Hepatic stellate cell (primary cell): Measurements from ENCODE around the gene IL1RAPL2.

ENCODE experiments used
- DNase-seq: peaks from one replicate; pipeline ENCODE4 v3.0.0; 2011; ENCODE audit warnings: low spot score

Gene IL1RAPL2

DNA sequence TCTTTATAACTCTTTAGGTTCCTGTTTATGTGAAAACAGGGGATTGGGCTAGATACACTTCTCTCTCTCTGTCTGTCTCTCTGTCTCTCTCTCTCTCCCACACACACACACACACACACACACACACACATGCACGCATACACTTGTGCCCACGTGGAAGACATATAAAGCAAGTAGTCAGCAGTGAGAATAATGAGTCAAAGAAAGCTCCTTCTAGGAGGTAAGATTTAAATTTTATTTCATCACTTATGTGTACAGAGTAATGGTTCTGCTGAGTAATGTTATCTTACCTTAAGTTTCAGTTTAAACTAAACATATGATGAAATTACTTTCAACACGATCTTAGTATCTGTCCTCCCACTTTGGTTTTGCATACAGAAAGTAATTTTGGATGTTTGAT is 897.5 kb downstream of the IL1RAPL2 start:
- no peak for DNase-seq

DNA sequence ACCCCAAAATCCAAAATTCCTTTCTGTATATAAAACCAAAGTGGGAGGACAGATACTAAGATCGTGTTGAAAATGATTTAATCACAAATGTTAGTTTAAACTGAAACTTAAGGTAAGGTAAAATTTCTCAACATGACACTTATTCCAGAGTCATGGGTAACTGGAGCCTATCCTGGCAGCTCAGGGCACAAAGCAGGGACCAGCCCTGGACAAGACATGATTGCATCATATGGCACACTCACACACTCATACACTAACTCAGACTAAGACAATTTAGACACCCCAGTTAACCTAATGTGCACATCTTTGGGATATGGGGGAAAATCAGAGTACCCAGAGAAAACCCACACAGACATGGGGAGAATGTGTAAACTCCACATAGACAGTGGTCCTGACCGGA is 898.6 kb downstream of the IL1RAPL2 start:
- DNase-seq: no peak

DNA sequence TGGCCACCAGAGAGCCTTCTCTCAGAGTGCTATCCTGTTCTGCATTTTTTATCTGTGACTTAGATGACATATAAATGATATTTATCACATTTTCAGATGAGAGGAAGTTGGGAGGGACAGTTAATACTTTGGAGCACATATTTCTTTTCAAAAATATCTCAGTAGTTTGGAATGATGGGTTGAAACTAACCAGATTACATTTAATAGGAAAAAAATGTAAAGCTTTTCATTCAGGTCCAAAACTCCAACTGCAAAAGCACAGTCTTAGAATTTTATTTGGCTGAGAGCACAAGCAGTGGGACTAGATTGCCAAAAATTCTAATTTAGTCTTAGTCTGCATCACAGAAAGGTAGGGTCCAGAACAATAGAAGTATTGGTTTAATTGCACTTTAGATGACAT is 902.7 kb downstream of the IL1RAPL2 start:
- DNase-seq: no peak

DNA sequence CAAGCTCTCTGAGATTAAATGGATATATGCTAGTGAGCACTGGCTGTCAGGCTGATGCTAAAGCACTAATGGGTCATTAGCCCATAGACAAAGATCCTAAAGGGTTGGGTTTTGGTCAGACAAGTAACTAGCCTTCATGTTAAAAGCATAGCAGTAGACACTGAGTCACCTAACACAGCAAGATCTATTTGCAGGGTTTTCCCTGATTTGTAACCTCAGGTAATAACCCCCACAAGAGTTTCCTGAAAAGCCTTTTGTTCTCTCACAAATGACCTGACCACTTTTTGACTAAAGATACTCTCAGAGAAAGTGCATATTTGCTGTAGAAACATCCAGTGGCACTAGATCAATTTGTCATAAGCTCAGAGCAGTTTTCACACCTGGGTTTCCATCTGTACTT is 905.6 kb downstream of the IL1RAPL2 start:
- DNase-seq: no peak

DNA sequence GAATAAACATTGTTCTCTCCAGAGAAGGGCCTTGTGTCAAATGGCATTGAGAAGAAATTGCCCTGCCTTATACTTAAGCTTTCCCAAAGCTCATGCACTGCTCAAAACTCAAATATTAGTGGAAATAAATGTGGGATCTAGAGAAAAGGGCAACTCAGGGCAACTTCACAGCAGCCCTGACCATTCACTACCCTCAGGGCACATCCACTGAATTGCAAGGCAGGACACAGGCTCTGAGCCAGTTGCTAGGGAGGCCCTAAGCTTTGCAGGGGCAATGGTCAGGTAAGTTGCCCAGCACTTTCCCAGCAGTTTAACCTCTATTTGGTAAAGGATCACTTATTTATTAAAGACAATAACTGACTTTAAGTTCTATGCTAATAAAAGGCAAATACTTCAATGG is 909.8 kb downstream of the IL1RAPL2 start:
- no peak for DNase-seq

DNA sequence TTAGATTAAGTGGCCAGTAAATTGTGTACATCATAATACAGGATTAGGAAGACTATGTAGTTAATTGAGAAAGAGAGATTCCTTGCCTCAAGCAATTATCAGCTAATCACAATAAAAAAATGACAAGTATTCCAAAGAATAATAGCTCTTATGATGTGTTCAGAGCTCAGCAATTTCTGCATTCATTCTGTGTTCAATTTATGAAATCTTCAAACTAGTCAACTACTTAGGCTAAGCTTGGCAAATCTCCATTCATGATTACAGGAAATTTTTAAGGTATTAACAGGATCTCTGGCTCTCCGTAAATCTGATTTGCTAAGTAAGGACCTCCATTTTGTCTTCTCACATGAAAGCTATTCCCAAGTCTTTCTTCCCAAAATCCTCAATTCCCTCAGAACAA is 911.4 kb downstream of the IL1RAPL2 start:
- no peak for DNase-seq

DNA sequence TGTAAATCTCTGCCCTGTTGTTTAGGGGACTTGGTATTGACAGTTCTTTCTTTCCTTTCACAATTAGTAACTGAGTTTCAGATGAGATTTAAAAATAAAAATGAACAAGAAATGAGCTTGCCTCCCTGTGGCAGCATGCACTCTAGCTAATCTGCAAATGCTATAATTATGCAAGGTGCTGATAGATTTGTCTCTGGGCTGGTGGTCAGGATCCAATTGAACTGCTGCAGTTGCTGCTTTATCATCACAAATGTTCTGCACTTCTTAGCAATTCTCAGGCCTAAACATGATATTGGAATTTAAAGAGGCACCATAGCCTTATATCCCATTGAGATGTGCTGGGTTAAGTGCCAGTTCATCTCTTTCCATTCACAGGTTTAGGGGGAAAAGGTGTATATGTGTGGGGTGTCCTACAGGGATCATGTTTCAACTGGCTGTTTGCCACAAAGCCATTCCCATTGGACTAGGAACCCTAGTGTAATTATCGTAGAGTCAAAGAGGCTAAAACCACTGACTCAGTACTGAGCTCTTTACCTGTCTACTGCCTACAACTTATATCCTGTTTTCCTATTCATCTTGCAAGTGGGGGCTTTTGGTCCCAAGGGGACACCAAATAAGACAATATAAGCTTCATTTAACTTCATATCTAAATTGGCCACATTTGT is 914.8 kb downstream of the IL1RAPL2 start:
- no peak for DNase-seq

DNA sequence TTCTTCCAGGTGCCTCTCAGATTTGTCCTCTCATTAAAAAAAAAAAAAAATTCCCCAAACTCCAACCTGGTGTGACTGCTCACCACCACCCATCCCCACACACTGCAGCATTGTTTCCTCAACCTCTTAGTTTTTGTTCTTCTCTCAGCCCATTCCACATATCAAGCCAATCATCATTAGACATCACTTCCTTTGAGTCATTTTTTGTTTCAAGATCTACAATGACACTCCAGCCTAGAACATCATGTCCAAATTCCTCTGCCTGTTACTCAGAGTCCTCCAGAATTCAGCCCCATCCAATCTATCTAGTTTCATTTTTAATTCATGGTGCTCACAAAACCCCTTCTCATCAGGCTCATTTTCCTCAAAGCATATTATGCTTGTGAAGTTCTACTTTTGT is 917.0 kb downstream of the IL1RAPL2 start:
- DNase-seq: peak; percentile 1

DNA sequence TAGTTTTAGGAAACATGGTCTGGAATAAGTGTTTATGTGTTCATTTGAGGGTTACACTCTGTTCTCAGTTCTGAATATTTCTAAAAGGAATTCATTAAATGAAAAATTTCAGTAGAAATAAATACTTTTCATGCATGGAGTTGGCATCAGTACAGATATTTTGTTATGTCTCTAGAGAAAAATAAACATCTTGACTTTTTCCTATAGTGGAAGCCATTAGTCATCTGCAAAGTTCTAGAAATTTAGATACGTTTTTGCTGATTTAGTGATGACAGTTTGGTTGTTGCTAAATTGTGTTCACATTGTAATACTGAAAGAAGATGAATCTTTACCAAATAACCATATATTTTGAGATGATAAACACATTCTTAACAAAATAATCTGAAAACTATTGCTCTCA is 922.7 kb downstream of the IL1RAPL2 start:
- DNase-seq: no peak

DNA sequence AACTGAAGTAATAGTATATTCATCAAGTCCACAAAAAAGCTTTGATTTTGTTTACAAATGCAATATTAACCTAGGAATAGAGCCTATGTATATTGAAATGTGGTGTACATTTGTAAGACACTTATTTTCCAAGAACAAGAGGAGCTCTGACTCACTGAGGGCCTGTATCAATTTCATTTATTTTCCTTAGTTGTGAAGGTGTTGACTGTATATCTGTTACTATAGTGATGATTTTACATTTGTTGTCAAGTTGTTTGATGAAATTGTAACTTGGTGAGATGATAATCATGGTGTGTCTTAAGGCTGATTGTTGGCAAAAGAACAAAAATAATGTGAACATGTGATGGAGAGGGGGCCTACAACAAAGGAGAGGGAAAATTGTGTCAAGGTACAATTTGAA is 929.4 kb downstream of the IL1RAPL2 start:
- no peak for DNase-seq

DNA sequence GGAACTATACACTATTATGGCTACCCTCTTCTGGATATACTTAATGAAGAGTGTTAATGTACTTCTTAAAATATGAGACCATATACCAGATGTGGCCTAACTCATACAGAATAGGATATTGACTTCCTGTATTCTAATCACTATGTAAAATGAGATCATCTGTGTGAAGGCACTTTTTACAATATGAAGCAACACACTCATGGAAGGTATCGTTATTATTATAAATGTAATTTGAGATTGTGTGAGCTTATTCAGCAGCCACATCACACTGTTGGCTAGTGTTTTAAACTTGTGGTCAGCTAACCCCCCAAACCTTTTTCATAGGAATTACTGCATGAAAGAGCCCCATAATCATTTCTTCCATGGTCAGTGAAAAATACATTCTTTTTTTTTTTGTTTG is 936.3 kb downstream of the IL1RAPL2 start:
- DNase-seq: no peak

DNA sequence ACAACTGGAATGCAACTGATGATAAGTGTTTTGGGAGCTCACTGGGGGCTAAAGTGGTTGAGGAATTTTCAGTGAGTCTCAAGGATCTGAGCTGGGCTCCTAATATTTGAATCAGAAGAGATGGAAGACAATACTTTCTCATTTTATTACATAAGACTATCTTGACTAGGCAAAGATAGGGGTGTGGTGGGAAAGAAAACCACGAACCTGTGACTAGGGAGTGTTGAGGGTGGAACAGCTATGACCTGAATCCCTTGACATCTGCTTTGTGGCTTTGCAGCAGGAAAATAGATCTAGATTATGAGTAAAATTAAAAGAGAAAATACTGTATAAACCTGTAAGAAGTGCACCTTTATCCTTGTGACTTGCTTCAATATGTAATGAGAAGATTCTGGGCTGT is 949.6 kb downstream of the IL1RAPL2 start:
- no peak for DNase-seq

DNA sequence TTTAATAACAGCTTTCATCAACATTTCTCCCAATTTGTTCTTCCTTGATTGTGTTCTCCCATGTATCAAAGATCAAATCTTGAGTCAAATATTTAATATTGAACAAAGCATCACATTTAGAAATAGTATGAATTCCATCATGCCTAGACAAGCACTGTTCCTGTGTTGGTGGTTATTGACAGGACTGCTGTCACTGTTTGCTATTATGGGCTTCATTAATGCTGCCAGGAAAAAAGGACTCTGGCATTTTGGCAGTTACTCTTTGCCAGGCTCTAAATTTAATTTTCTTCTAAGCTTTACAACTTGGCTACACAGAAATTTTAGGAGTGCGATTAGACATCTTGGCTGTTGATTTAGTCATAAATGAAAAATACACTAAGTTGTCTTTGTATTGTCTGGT is 960.4 kb downstream of the IL1RAPL2 start:
- DNase-seq: no peak

DNA sequence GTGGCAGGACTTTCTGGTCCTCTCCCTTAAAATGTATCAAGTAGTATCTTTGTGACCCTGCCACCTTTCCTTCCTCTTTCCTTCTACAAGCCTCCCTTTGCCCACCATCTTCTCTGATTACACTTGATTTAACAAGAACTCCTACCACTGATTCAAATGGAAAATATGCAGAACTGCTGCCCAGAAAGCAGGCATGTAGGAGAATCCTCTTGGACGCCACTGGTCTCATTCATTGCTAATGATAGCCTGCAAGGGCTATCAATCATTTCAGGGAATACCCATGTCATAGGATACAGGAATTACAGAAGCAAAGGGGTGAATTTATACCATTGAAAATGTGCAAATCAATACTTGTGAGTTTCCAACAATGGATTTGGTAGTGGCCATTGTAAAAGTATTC is 961.8 kb downstream of the IL1RAPL2 start:
- no peak for DNase-seq

DNA sequence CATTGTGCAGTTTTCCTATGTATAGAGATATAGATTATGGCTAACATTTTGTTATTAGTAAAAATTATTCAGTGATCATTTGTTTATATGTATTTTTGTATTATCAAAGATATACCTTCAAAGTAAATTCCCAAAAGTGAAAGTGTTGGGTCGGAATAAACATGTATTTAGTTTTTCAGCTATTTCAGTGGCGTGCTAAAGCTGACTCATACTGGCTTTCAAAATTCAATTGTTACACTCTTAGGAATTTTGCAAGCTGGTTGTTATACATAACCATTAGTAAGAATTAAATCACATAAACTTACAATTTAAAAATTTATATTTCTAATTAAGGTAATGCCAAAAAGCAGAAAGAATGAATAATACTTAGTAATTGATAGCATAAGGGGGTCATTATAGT is 968.0 kb downstream of the IL1RAPL2 start:
- DNase-seq: no peak

DNA sequence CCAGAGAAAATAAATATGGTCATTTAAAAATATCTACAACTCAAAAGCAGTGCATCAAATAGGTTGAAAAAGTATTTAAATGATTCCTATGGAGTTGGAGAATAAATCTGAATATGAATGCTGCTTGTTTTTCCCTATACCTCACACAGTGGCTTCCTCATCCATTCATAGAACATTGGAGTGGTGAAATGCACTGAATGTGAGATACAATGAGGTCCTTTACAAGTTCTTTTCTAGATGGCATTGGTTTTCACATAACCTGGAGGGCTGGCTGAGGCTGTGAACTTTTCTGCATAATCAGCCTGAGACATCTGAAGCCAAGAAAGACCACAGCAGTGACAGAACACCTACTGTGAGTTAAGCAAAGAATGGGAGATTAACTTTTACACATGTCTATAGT is 977.3 kb downstream of the IL1RAPL2 start:
- no peak for DNase-seq

DNA sequence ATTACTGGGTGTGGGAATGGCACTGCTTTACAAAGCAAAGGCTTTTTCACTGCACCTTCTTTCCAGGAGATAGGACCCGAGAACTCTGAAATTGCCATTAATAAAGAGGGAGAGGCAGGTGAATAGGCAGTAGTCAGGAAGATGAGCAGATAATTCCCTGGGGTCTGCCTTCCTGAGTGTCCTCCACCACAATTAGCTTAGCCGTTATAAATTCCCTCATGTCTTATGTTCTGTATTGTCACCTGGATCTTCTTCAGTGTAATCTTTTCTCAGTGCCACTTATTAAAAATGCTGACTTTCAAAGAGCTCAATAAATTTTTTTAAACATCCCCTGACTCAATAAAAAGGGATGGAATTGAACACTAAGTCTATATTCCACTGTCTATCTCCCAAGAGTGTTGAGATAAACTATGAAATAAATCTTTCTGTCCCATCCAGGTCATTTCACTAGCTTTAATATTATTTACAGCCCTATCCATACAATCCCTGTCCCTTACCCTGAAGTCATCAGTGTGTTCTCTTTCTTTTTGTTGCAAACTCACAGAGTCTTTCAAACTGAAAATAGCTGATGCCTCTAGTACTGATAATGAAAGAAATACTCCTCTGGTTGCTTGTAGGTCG is 984.2 kb downstream of the IL1RAPL2 start:
- DNase-seq: no peak

DNA sequence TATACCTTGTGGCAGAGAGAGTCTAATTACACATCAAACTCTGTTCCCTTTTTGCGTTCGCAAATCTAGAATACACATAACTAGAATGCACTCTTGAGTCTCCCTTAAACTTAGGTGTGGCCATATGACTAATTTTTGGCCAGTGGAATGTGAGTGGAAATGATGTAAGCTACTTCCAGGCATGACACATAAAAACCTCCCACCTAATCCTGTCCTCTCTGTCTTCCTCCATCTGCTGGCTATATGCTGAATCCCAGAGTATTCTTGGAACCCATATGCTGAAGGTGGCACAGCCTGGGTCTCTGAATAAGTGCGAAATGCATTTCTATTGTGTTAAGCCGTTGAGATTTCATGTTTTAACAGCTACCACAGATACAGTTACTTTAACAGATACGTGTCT is 986.4 kb downstream of the IL1RAPL2 start:
- DNase-seq: no peak

DNA sequence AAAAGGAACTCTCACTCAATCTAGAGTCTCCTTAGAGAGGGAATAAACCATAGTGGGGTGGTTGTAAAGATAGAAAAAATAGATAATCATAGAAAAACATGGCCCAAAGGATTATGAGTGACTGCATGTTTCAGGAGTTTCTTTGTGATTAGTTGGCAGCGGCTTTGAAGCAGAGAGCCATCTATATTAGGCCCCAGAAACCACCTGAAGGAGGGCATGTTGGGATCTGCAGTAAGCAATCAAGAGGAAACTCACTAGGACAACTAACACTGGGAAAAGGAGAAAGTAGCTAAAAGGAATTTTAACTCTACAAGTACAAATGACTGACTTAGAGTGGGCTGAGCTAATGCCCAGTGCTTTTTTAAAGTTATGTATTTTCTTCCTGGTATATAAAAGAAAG is 987.1 kb downstream of the IL1RAPL2 start:
- no peak for DNase-seq

DNA sequence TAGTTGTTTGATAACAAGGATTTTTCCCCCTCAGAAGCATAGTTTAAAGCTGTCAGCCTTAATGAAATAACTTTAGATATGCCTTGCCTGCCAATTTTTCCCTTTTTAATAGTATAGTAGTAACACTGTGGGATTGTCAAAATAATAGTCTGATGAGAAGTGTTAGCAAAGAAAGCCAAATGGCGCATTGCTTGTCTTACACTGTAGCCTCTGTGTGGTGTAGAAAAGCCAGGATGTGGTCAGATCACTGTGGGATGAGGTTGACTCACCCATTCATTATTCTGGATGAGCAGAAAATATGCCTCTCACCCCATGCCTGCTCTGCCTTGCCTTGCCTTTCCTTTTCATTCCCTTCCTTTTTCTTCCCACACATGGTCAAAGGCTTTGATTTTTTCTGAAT is 998.5 kb downstream of the IL1RAPL2 start:
- DNase-seq: peak; percentile 6

DNA sequence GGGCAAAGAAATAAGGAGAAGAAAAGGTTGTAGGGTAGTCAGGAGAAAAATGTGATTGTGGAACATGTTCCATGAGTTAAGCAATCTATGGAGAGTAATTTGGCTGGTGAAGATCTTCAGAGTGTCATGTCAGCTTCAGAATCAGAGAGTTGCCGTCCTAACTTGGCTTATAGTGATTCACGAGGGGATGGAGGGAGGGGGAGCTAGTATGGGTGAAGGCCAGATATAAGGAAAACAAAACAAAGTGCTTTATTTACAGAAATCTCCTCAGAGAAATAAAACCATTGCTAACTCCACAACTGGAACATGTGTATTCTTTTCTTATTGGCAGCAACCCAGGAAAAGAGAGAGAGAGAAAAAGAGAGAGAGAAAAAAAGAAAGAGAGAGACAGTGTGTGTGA is 999.9 kb downstream of the IL1RAPL2 start:
- no peak for DNase-seq

DNA sequence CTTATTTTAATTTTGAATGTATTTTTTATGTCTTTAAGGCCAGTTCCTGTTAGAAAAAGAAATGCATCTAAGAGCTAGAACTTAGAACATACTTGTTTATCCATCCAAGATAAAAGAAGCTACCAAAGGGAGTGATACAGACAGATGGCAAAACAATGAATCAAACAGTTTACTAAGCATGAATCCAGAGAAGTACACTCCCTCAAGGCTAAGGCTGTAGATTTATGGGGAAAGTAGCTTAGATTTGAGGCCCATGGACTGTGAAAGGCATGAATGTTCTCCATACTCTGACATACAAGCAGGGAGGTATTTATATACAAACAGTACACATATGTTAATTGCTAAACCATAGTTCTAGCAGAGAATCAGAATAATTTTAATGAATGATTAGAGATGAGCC is 1001.1 kb downstream of the IL1RAPL2 start:
- DNase-seq: no peak

DNA sequence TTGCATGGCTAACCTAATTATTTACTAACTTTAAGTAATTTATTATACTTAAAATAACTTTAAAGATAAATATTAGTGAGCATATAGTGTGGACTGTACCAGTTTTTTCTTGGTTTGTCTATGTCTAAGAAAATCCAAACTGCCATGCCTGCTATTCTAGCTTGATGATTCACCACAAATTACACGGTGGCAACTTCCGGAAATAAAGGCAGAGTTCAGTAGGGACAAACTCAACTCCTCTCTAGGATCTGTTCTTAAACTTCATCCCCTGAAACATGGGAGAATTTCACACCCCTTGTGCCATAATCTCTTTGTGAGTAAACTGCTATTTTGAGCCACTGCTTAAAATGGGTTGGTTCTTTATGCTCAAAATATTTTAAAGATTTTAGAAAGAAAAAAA is 1042.7 kb downstream of the IL1RAPL2 start:
- DNase-seq: no peak

DNA sequence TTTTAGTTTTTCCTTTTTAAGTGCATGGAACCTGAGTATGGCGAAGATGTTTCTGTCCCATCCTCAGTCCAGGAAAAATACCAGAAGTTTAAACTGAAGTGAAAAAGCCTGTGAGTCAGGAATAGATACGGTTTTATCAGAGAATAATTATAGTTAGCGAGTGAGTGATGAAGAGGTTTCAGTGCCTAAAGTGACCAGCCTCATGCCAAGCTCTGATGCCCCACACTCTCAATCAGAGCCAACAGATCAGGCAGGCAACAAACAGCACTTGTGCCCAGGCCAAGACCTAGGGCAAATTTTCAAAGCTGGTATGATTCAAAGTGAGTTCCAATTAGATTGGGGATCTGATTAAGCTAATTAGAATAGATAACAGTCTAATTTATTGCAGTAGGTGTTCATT is 1043.5 kb downstream of the IL1RAPL2 start:
- DNase-seq: no peak
